DND-41 (cell line): ENCODE results near the gene TXLNA.

Experiments
- ATAC-seq: fragments of 200-7000 bp; cut with Tn5 transposase; 3 replicates; pipeline ENCODE4 v1.9.1; 2021; ENCODE audit warnings: low read depth; ENCODE audit not compliant: insufficient read depth
- DNase-seq: peaks from one replicate; pipeline ENCODE4 v3.0.0-alpha.2; 2020
- H2AFZ ChIP-seq: 2 replicates; pipeline ENCODE4 v1.6.0; 2012; ENCODE audit warnings: low read depth, low read length
- H3K27ac ChIP-seq: 2 replicates; pipeline ENCODE4 v1.5.1; 2012; ENCODE audit warnings: low read length, inconsistent platforms
- H3K27me3 ChIP-seq: fragments of 200-600 bp; sonication (generic); 2 replicates; pipeline ENCODE4 v1.6.0; 2012; ENCODE audit warnings: low read length, mild to moderate bottlenecking, inconsistent platforms; ENCODE audit not compliant: insufficient read depth, poor library complexity
- H3K36me3 ChIP-seq: 2 replicates; pipeline ENCODE4 v1.5.1; 2012; ENCODE audit warnings: low read length, inconsistent platforms; ENCODE audit not compliant: insufficient read depth
- H3K4me1 ChIP-seq: 2 replicates; pipeline ENCODE4 v1.5.1; 2012; ENCODE audit warnings: mild to moderate bottlenecking, low read length; ENCODE audit not compliant: insufficient read depth
- H3K4me2 ChIP-seq: 2 replicates; pipeline ENCODE4 v1.6.0; 2012; ENCODE audit warnings: mild to moderate bottlenecking, moderate library complexity, low read length, inconsistent platforms; ENCODE audit not compliant: insufficient read depth
- H3K4me3 ChIP-seq, 2 experiments: fragments of 200-600 bp in 1 of 2; shearing (Covaris generic) in 1 of 2; 2 replicates each; pipeline ENCODE4 v1.5.1; 2012 to 2016; ENCODE audit warnings: inconsistent platforms in 2 of 2, low read length in 2 of 2, mild to moderate bottlenecking in 2 of 2, low read depth in 1 of 2, moderate library complexity in 1 of 2
- H3K79me2 ChIP-seq: 2 replicates; pipeline ENCODE4 v1.6.0; 2012; ENCODE audit warnings: low read length, inconsistent platforms; ENCODE audit not compliant: insufficient read depth
- H3K9ac ChIP-seq: 2 replicates; pipeline ENCODE4 v1.6.0; 2012; ENCODE audit warnings: low read depth, mild to moderate bottlenecking, inconsistent platforms, low read length, moderate library complexity
- H3K9me3 ChIP-seq: 2 replicates; pipeline ENCODE4 v1.5.1; 2012; ENCODE audit warnings: low read length, moderate library complexity, mild to moderate bottlenecking, inconsistent platforms; ENCODE audit not compliant: insufficient read depth, severe bottlenecking
- H4K20me1 ChIP-seq: 2 replicates; pipeline ENCODE4 v1.6.0; 2012; ENCODE audit warnings: low read length; ENCODE audit not compliant: insufficient read depth
- EZH2 ChIP-seq: IDR thresholded peaks from 3 replicates; pipeline ENCODE4 v1.6.1; 2012; ENCODE audit warnings: borderline replicate concordance, low read depth, mild to moderate bottlenecking, moderate library complexity, low read length, inconsistent platforms; ENCODE audit not compliant: severe bottlenecking
- TF ChIP-seq, protein P1 (sequence below): IDR thresholded peaks from 2 replicates; pipeline ENCODE4 v1.5.1; 2012; ENCODE audit warnings: borderline replicate concordance, low read length, moderate library complexity, mild to moderate bottlenecking; ENCODE audit not compliant: poor library complexity, severe bottlenecking; ENCODE audit errors: extremely low read depth

Gene TXLNA

GRCh38 chr1:32195972-32196823 lies 16.7 kb downstream of the TXLNA start:
- Histone ChIP-seq H3K4me2 (no peak overlapping the region), H3K4me1 (peaks cover 53% of the 10 kb centered on the region), H3K79me2 (no peaks in the 10 kb centered on the region; the same call in 1 of the 2 replicates)

DNA sequence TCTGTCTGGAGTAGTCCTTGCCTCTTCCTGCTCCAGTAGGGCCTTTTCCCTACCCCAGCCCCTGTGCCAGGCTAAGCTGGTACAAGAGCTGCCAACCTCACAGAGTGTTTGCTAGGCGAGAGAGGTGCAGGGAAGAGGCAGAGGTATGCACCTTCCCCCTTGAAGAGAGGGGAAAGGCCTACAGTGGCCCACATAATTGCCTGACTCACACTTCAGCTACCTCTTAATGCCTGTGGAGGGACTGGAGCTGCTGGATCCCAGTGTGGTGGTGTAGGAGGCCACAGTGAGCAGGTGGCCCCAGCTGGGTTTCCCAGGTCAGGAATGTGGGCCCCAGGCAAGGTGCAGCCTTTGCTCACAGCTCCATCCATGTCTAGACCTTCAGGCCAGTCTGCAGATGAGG lies 17.6 kb downstream of the TXLNA start:
- peaks cover 64% of the 10 kb centered on the region for H3K36me3 ChIP-seq
- ATAC-seq, result no peak
- H3K4me2 ChIP-seq, result no peak overlapping the region
- H2AFZ ChIP-seq, result no peak overlapping the region
- no peak overlapping the region for H3K9ac ChIP-seq
- TF ChIP-seq, protein P1, sequence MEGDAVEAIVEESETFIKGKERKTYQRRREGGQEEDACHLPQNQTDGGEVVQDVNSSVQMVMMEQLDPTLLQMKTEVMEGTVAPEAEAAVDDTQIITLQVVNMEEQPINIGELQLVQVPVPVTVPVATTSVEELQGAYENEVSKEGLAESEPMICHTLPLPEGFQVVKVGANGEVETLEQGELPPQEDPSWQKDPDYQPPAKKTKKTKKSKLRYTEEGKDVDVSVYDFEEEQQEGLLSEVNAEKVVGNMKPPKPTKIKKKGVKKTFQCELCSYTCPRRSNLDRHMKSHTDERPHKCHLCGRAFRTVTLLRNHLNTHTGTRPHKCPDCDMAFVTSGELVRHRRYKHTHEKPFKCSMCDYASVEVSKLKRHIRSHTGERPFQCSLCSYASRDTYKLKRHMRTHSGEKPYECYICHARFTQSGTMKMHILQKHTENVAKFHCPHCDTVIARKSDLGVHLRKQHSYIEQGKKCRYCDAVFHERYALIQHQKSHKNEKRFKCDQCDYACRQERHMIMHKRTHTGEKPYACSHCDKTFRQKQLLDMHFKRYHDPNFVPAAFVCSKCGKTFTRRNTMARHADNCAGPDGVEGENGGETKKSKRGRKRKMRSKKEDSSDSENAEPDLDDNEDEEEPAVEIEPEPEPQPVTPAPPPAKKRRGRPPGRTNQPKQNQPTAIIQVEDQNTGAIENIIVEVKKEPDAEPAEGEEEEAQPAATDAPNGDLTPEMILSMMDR, result no peak
- no peak for TF ChIP-seq EZH2
- DNase-seq, result no peak
- peaks cover 62% of the 10 kb centered on the region for H3K4me1 ChIP-seq
- H3K27me3 ChIP-seq, result no peaks in the 10 kb centered on the region
- H4K20me1 ChIP-seq, result peaks cover 46% of the 10 kb centered on the region; the same call in 1 of the 2 replicates
- H3K9me3 ChIP-seq, result no peaks in the 10 kb centered on the region
- no peak overlapping the region for H3K4me3 ChIP-seq
- no peak overlapping the region for H3K27ac ChIP-seq
- H3K79me2 ChIP-seq, result peaks cover 5% of the 10 kb centered on the region

More at GRCh38 chr1:32195972-32196823, 16.7 kb downstream of the TXLNA start:
- no peaks in the 10 kb centered on the region for H3K9me3 ChIP-seq
- peaks cover 73% of the 10 kb centered on the region for H3K36me3 ChIP-seq
- TF ChIP-seq, protein P1, result no peak
- no peak for TF ChIP-seq EZH2
- no peak overlapping the region for H2AFZ ChIP-seq
- ATAC-seq (peak; percentile 38), DNase-seq (peak; percentile 52)
- peaks cover 53% of the 10 kb centered on the region for H4K20me1 ChIP-seq
- H3K27ac ChIP-seq, result no peak overlapping the region
- H3K27me3 ChIP-seq, result no peaks in the 10 kb centered on the region
- H3K4me3 ChIP-seq, result no peak overlapping the region
- no peak overlapping the region for H3K9ac ChIP-seq

DNA sequence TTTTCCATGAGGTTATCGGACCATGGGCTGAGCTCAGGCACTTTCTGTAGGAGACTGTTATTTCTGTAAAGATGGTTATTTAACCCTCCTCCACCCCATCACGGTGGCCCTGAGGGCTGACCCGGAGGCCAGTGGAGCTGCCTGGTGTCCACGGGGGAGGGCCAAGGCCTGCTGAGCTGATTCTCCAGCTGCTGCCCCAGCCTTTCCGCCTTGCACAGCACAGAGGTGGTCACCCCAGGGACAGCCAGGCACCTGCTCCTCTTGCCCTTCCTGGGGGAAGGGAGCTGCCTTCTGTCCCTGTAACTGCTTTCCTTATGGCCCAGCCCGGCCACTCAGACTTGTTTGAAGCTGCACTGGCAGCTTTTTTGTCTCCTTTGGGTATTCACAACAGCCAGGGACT lies 18.4 kb downstream of the TXLNA start:
- H3K27ac ChIP-seq, result no peak overlapping the region
- peaks cover 12% of the 10 kb centered on the region for H3K79me2 ChIP-seq
- DNase-seq (no peak), ATAC-seq (no peak)
- peaks cover 39% of the 10 kb centered on the region; the same call in 1 of the 2 replicates for H4K20me1 ChIP-seq
- H3K4me3 ChIP-seq, result no peak overlapping the region
- peaks cover 57% of the 10 kb centered on the region for H3K36me3 ChIP-seq
- no peaks in the 10 kb centered on the region for H3K9me3 ChIP-seq
- no peak overlapping the region for H2AFZ ChIP-seq
- H3K4me1 ChIP-seq, result peaks cover 65% of the 10 kb centered on the region
- H3K9ac ChIP-seq, result no peak overlapping the region
- TF ChIP-seq EZH2, result no peak
- TF ChIP-seq, protein P1, result no peak
- no peaks in the 10 kb centered on the region for H3K27me3 ChIP-seq
- no peak overlapping the region for H3K4me2 ChIP-seq
